ENCODE data around the gene MORC1.

The MORC1 gene

DNA sequence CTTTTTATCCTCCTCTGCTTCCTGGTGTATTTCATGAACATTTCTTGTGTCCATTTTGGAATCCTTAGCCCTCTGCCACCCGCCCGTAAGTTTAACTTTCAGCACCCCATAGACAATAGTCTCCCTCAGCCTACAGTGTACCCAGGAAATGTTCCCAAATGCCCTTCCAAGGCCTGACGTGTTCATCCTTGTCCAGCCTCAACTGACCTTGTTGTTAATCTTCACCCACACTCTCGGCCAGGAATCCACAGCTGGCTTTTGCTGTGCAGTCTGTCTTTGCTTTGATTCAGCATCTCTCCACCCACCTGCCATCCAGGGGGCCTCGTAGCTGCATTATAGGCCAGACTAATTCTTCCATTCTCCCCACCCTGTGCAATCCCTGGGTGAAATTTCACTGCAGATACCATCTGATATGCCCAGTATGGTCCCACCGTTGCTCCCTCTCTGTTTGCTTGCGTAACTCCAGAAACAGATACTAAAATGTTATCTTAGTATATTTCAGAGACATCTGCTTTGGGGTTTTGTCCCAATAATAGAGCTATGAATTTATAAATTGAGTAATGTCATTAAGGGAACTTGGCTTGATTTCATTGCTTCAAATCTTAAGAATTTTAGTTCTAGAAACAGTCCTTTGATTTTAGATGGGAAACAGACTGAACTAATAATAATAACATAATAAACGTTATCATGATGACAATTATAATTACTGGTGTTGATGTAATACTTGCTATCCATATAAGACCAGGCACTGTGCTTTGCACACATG lies 180.8 kb downstream of the MORC1 start:
- no peak for DNase-seq

DNA sequence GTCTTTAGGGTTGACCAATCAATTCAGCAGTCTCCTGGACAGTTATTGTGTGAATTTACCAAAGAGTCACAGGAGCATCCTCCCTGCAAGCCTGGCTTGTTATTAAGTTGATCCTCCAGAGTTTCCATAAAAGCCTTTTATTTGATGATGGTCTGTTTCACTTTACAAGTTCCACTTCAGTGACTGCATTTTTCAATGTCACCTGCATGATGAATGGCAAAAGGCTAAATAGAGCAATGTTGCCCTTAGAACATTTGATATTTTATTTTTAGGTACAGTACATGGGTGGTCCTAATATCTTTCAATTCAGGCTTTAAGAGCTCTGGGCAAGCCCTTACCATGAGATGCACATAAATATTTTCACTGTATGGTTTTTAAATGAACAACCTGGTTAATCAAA lies 186.9 kb downstream of the MORC1 start:
- no peak for DNase-seq

DNA sequence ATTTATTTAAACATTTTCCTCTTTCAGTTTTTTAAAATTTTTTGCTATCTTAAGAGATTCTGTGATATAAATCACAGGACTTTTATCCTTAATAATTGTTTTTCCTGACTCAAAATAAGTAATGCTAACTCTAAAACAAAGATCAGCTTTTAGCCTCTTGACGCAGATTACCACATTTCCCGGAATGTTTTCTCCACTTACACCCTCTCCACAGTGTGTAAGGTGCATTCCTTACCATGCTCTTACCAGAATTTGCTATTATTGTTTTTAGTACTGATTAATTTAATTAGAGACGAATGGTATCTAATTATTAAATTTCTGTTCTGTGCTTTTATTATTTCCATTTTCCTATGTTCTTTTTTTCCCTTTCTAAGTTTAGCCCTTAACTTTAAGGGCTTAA lies 199.1 kb downstream of the MORC1 start:
- no peak for DNase-seq

DNA sequence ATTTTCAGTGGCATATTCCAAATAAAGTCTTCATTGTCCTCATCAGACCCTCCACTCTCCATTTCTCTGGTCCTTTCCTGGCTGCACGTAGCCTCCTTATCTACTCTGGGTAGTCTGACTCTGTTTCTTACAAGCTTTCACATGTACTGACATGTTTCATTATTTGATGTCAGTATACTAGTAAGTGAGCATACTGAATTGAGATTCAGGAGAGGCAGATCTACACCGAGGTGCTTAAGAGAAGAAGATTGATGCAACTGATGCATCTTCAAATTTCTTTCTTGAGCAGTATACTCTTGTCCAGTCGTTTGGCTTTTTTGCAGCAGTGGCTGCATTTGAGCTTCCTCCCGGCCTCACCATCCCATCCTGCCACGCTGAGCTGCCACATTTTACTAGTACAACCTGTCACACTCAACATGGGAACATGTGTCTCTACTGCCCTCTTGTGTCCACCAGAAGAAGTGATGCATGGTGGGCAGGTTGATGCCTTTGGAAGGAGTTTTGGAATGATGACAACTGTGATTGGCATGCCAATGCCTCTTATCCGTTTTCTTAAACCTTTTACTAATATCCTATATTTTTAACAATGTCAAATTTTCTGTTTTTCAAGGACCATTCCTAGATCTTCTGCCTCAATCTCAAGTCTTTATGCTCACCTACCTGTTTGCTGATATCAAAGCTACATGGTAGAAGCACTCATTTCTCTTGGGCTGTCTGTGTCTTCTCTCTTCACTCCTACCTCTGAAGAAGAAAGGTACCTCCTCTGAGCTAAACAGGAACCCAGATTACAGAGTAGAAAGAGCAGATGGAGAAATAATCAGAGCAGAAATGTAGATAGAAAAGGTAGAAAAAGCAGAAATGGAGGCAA lies 202.9 kb downstream of the MORC1 start:
- peak; percentile 55 to 60 for DNase-seq

DNA sequence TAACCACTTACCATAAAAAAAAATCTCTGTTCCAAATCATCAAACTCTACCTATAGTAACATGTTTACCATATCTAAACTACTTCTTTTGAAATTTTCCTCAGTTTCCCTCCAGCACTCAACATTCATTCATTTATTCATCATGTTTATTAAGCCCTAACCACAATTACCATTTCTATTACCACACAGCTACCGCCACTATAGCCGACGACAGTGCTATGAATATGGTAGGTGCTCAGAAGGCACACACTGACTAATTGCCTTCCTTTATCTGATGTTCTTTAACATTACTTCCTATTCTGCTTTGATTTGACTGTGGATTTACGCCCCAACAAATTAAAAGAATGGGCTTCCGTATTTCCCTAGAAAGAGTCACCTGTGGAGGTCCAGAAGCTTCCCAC lies 208.1 kb downstream of the MORC1 start:
- no peak for DNase-seq
